Loucy (cell line): Measurements from ENCODE around the gene DPT.

ENCODE experiments used
- CTCF ChIP-seq: fragments of 200-600 bp; sonication (generic); conservative IDR thresholded peaks from 2 replicates; pipeline ENCODE4 v1.5.1; 2014; ENCODE audit warnings: mild to moderate bottlenecking, antibody characterized with exemption, low read length
- EZH2phosphoT487 ChIP-seq: fragments of 200-600 bp; IDR thresholded peaks from 2 replicates; pipeline ENCODE4 v1.6.1; 2018; ENCODE audit warnings: antibody characterized with exemption, mild to moderate bottlenecking, moderate library complexity, borderline replicate concordance

DNA sequence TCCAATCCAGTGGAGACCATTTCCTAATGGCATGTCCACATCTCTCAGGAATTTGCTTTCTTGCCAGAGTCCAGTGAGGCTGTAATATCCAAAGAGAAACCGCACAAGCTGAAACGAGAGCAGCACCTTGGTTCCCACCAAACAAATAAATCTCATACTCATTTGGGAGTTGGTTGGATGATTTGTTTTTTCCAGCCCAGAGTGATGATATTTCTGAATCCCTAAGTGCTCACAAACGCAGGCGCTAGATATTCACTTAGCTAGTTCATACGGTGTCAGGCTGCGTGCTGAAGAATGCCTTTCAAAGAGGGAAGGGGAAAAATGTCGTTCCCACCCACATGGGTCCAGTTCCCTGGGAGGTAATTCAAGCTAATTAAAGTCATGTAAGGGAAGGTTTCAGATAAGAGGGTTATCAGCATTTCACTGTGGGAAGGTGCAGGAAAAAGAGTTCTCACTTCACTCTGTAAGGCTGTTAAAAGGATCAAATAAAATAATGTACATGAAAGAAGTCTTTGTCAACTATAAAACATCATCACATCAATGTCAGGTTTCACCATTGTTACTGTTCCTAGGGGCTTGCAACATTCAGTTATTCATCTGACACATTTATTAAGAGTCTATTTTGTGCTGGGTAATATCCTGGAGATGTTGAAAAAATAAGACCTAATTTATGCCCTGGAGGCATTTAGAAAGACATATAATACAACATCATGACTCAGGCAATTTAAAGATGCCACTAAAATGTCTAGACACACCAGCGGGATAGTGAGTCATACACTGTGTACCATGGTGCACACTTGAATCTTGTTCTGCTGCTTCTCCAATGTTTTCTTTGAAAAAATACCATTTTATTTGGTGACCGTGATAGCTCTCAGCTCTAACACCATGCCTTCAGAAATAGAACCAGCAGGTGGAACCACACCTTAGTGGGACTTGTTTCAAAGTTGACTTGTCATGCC lies 19.3 kb downstream of the DPT start:
- no peak for TF ChIP-seq CTCF
- TF ChIP-seq EZH2phosphoT487: no peak
